ENCODE results near the gene IRAK1. TPM values are rescaled to one million over a fixed set of nuclear protein-coding genes. Genes with fewer than 3 reads are reported as not detected.

Gene IRAK1
- total RNA-seq, 1 experiment from 2014 or later, result 76.0 TPM

GRCh38 chrX:153993079-153993478, 26.6 kb downstream of the IRAK1 start:
- Histone ChIP-seq H2AFZ (ENCODE audit: low read length) (no peak overlapping the region), H3K79me2 (ENCODE audit: low read length) (no peaks in the 10 kb centered on the region), H3K36me3 (ENCODE audit: insufficient read depth, low read length) (no peaks in the 10 kb centered on the region), H3K4me2 (ENCODE audit: low read depth, low read length, poor library complexity, severe bottlenecking) (no peak overlapping the region), H3K9ac (ENCODE audit: low read length) (no peak overlapping the region), H3K27ac (ENCODE audit: low read length) (no peak overlapping the region), H3K4me3 (ENCODE audit: low read length) (no peak overlapping the region), H3K9me2 (replicated peaks; ENCODE audit: insufficient read depth, low read length) (no peaks in the 10 kb centered on the region), H3K4me1 (ENCODE audit: low read length) (no peaks in the 10 kb centered on the region), H4K20me1 (ENCODE audit: insufficient read depth, low read depth, low read length) (no peaks in the 10 kb centered on the region), H3K9me3 (ENCODE audit: low read length) (no peaks in the 10 kb centered on the region), H3K27me3 (ENCODE audit: low read length) (no peaks in the 10 kb centered on the region)
- no peak for DNase-seq

GRCh38 chrX:153992180-153992579, 27.5 kb downstream of the IRAK1 start:
- Histone ChIP-seq H3K27ac (ENCODE audit: low read length) (no peak overlapping the region), H4K20me1 (ENCODE audit: insufficient read depth, low read depth, low read length) (no peaks in the 10 kb centered on the region), H3K27me3 (ENCODE audit: low read length) (no peaks in the 10 kb centered on the region), H2AFZ (ENCODE audit: low read length) (no peak overlapping the region), H3K9me2 (replicated peaks; ENCODE audit: insufficient read depth, low read length) (no peaks in the 10 kb centered on the region), H3K79me2 (ENCODE audit: low read length) (no peaks in the 10 kb centered on the region), H3K4me2 (ENCODE audit: low read depth, low read length, poor library complexity, severe bottlenecking) (no peak overlapping the region), H3K9me3 (ENCODE audit: low read length) (no peaks in the 10 kb centered on the region), H3K4me1 (ENCODE audit: low read length) (no peaks in the 10 kb centered on the region), H3K9ac (ENCODE audit: low read length) (no peak overlapping the region), H3K36me3 (ENCODE audit: insufficient read depth, low read length) (no peaks in the 10 kb centered on the region), H3K4me3 (ENCODE audit: low read length) (no peak overlapping the region)
- DNase-seq, result no peak

GRCh38 chrX:153991013-153991580, 28.6 kb downstream of the IRAK1 start:
- Histone ChIP-seq H3K4me2 (ENCODE audit: low read depth, low read length, poor library complexity, severe bottlenecking) (no peak overlapping the region), H2AFZ (ENCODE audit: low read length) (no peak overlapping the region), H3K36me3 (ENCODE audit: insufficient read depth, low read length) (no peaks in the 10 kb centered on the region), H3K9ac (ENCODE audit: low read length) (no peak overlapping the region), H4K20me1 (ENCODE audit: insufficient read depth, low read depth, low read length) (no peaks in the 10 kb centered on the region), H3K9me2 (replicated peaks; ENCODE audit: insufficient read depth, low read length) (no peaks in the 10 kb centered on the region), H3K4me3 (ENCODE audit: low read length) (no peak overlapping the region), H3K79me2 (ENCODE audit: low read length) (no peaks in the 10 kb centered on the region), H3K9me3 (ENCODE audit: low read length) (no peaks in the 10 kb centered on the region), H3K4me1 (ENCODE audit: low read length) (no peaks in the 10 kb centered on the region), H3K27ac (ENCODE audit: low read length) (no peak overlapping the region), H3K27me3 (ENCODE audit: low read length) (no peaks in the 10 kb centered on the region)
- no peak for DNase-seq

GRCh38 chrX:153989973-153990655, 29.6 kb downstream of the IRAK1 start:
- no peaks in the 10 kb centered on the region for H3K9me3 ChIP-seq (ENCODE audit: low read length)
- no peaks in the 10 kb centered on the region for H3K27me3 ChIP-seq (ENCODE audit: low read length)
- no peak overlapping the region for H3K9ac ChIP-seq (ENCODE audit: low read length)
- no peaks in the 10 kb centered on the region for H4K20me1 ChIP-seq (ENCODE audit: insufficient read depth, low read depth, low read length)
- no peak overlapping the region for H2AFZ ChIP-seq (ENCODE audit: low read length)
- H3K4me3 ChIP-seq (ENCODE audit: low read length), result no peak overlapping the region
- H3K36me3 ChIP-seq (ENCODE audit: insufficient read depth, low read length), result no peaks in the 10 kb centered on the region
- no peak overlapping the region for H3K27ac ChIP-seq (ENCODE audit: low read length)
- peaks cover 4% of the 10 kb centered on the region for H3K4me1 ChIP-seq (ENCODE audit: low read length)
- no peaks in the 10 kb centered on the region for H3K79me2 ChIP-seq (ENCODE audit: low read length)
- DNase-seq, result no peak
- H3K9me2 ChIP-seq (replicated peaks; ENCODE audit: insufficient read depth, low read length), result no peaks in the 10 kb centered on the region
- H3K4me2 ChIP-seq (ENCODE audit: low read depth, low read length, poor library complexity, severe bottlenecking), result no peak overlapping the region

- Histone ChIP-seq H4K20me1 (ENCODE audit: insufficient read depth, low read depth, low read length) (no peaks in the 10 kb centered on the region), H3K9ac (ENCODE audit: low read length) (no peak overlapping the region), H2AFZ (ENCODE audit: low read length) (no peak overlapping the region), H3K9me2 (replicated peaks; ENCODE audit: insufficient read depth, low read length) (no peaks in the 10 kb centered on the region), H3K27me3 (ENCODE audit: low read length) (no peaks in the 10 kb centered on the region), H3K4me3 (ENCODE audit: low read length) (no peak overlapping the region), H3K36me3 (ENCODE audit: insufficient read depth, low read length) (no peaks in the 10 kb centered on the region), H3K4me2 (ENCODE audit: low read depth, low read length, poor library complexity, severe bottlenecking) (no peak overlapping the region), H3K79me2 (ENCODE audit: low read length) (no peaks in the 10 kb centered on the region), H3K27ac (ENCODE audit: low read length) (no peak overlapping the region), H3K4me1 (ENCODE audit: low read length) (peaks cover 5% of the 10 kb centered on the region), H3K9me3 (ENCODE audit: low read length) (no peaks in the 10 kb centered on the region)
- no peak for DNase-seq
Measured at GRCh38 chrX:153988493-153988892, 31.2 kb downstream of the IRAK1 start.

- no peaks in the 10 kb centered on the region for H3K79me2 ChIP-seq (ENCODE audit: low read length)
- no peak overlapping the region for H2AFZ ChIP-seq (ENCODE audit: low read length)
- no peak overlapping the region for H3K4me3 ChIP-seq (ENCODE audit: low read length)
- H3K4me2 ChIP-seq (ENCODE audit: low read depth, low read length, poor library complexity, severe bottlenecking), result no peak overlapping the region
- H3K9me2 ChIP-seq (replicated peaks; ENCODE audit: insufficient read depth, low read length), result no peaks in the 10 kb centered on the region
- H3K4me1 ChIP-seq (ENCODE audit: low read length), result peaks cover 5% of the 10 kb centered on the region
- H3K9ac ChIP-seq (ENCODE audit: low read length), result no peak overlapping the region
- no peaks in the 10 kb centered on the region for H3K9me3 ChIP-seq (ENCODE audit: low read length)
- no peaks in the 10 kb centered on the region for H3K27me3 ChIP-seq (ENCODE audit: low read length)
- no peaks in the 10 kb centered on the region for H4K20me1 ChIP-seq (ENCODE audit: insufficient read depth, low read depth, low read length)
- H3K27ac ChIP-seq (ENCODE audit: low read length), result no peak overlapping the region
- no peak for DNase-seq
- H3K36me3 ChIP-seq (ENCODE audit: insufficient read depth, low read length), result no peaks in the 10 kb centered on the region
Measured at GRCh38 chrX:153984351-153985178, 35.1 kb downstream of the IRAK1 start.

- Histone ChIP-seq H4K20me1 (ENCODE audit: insufficient read depth, low read depth, low read length) (no peaks in the 10 kb centered on the region), H3K79me2 (ENCODE audit: low read length) (no peaks in the 10 kb centered on the region), H3K9me2 (replicated peaks; ENCODE audit: insufficient read depth, low read length) (no peaks in the 10 kb centered on the region), H3K27me3 (ENCODE audit: low read length) (no peaks in the 10 kb centered on the region), H3K4me1 (ENCODE audit: low read length) (peaks cover 5% of the 10 kb centered on the region), H3K36me3 (ENCODE audit: insufficient read depth, low read length) (no peaks in the 10 kb centered on the region), H3K9me3 (ENCODE audit: low read length) (no peaks in the 10 kb centered on the region), H3K4me2 (ENCODE audit: low read depth, low read length, poor library complexity, severe bottlenecking) (no peak overlapping the region), H3K4me3 (ENCODE audit: low read length) (no peak overlapping the region), H3K27ac (ENCODE audit: low read length) (no peak overlapping the region), H2AFZ (ENCODE audit: low read length) (no peak overlapping the region), H3K9ac (ENCODE audit: low read length) (no peak overlapping the region)
- DNase-seq, result no peak
Measured at GRCh38 chrX:153983321-153983801, 36.3 kb downstream of the IRAK1 start.

- H3K4me2 ChIP-seq (ENCODE audit: low read depth, low read length, poor library complexity, severe bottlenecking), result no peak overlapping the region
- no peak overlapping the region for H3K9ac ChIP-seq (ENCODE audit: low read length)
- peaks cover 5% of the 10 kb centered on the region for H3K4me1 ChIP-seq (ENCODE audit: low read length)
- no peaks in the 10 kb centered on the region for H3K79me2 ChIP-seq (ENCODE audit: low read length)
- H3K9me3 ChIP-seq (ENCODE audit: low read length), result no peaks in the 10 kb centered on the region
- H3K27me3 ChIP-seq (ENCODE audit: low read length), result no peaks in the 10 kb centered on the region
- H4K20me1 ChIP-seq (ENCODE audit: insufficient read depth, low read depth, low read length), result no peaks in the 10 kb centered on the region
- H3K36me3 ChIP-seq (ENCODE audit: insufficient read depth, low read length), result no peaks in the 10 kb centered on the region
- no peak overlapping the region for H3K4me3 ChIP-seq (ENCODE audit: low read length)
- H3K27ac ChIP-seq (ENCODE audit: low read length), result no peak overlapping the region
- no peaks in the 10 kb centered on the region for H3K9me2 ChIP-seq (replicated peaks; ENCODE audit: insufficient read depth, low read length)
- DNase-seq, result no peak
- no peak overlapping the region for H2AFZ ChIP-seq (ENCODE audit: low read length)
Measured at GRCh38 chrX:153981771-153982533, 37.8 kb downstream of the IRAK1 start.

Data from Karpas-422 (cell line).